ENCODE results near the gene LGI1. TPM values are rescaled to one million over a fixed set of nuclear protein-coding genes. Genes with fewer than 3 reads are reported as not detected.

LGI1 gene
- polyA plus RNA-seq, 4 donors, result 6.2 to 33.4 (median 6.5) TPM

- no peak for DNase-seq (ENCODE audit: low read depth in 4 of 4, low spot score in 3 of 4)
Measured at GRCh38 chr10:93844979-93845626, 87.4 kb downstream of the LGI1 start.

Other genes with a start within 250 kb of the LGI1 start
- gene FFAR4, start 191.3 kb upstream of the LGI1 start, polyA plus RNA-seq (ENCODE audit: insufficient read length in 4 of 4), result under 1 TPM in 1 of 4 donors, not detected in 3; 0.08 TPM
- 10 to 100 TPM in 1 of 4 donors, under 1 TPM in 3; 0.27 to 15.7 (median 0.46) TPM for gene RBP4, start 156.7 kb upstream of the LGI1 start, polyA plus RNA-seq (ENCODE audit: insufficient read length in 4 of 4)
- gene PDE6C, start 145.4 kb upstream of the LGI1 start, polyA plus RNA-seq (ENCODE audit: insufficient read length in 4 of 4), result 1 to 10 TPM in 1 of 4 donors, under 1 TPM in 3; 0.24 to 2.5 (median 0.80) TPM
- 10 to 100 TPM; 30.4 to 41.8 (median 35.2) TPM for gene FRA10AC1, start 55.3 kb upstream of the LGI1 start, polyA plus RNA-seq (ENCODE audit: insufficient read length in 4 of 4)
- gene SLC35G1, start 136.0 kb downstream of the LGI1 start, polyA plus RNA-seq (ENCODE audit: insufficient read length in 4 of 4), result 1 to 10 TPM; 7.6 to 9.5 (median 8.5) TPM
- 10 to 100 TPM; 23.8 to 38.5 (median 34.8) TPM for gene PLCE1, start 236.0 kb downstream of the LGI1 start, polyA plus RNA-seq (ENCODE audit: insufficient read length in 4 of 4)

Data from left renal pelvis (tissue), 4 donors.